Tibial nerve (tissue), 4 donors: ENCODE measurements around the gene ARHGAP6. TPM values are rescaled to one million over a fixed set of nuclear protein-coding genes. Genes with fewer than 3 reads are reported as not detected.

ENCODE experiments used
- DNase-seq, 2 donors: peaks; one replicate each; pipeline ENCODE4 v3.0.0-alpha.2; 2019; ENCODE audit warnings: low spot score in 2 of 2
- H3K27ac ChIP-seq, 4 donors: fragments of 200-600 bp; sonication (generic) in 3 of 4; one replicate each; pipeline ENCODE4 v1.5.1; 2017 to 2019; ENCODE audit warnings: mild to moderate bottlenecking in 1 of 4
- H3K27me3 ChIP-seq, 2 donors: fragments of 200-600 bp; sonication (generic) in 1 of 2; one replicate each; pipeline versions ENCODE4 v1.5.1 to v1.6.0; 2017 to 2019
- H3K36me3 ChIP-seq, 3 donors: fragments of 200-600 bp; sonication (generic); one replicate each; pipeline ENCODE4 v1.5.1; 2018 to 2019
- H3K4me1 ChIP-seq, 4 donors: fragments of 200-600 bp; sonication (generic) in 3 of 4; one replicate each; pipeline ENCODE4 v1.5.1; 2017 to 2019
- H3K4me3 ChIP-seq, 4 donors: fragments of 200-600 bp; sonication (generic) in 3 of 4; one replicate each; pipeline ENCODE4 v1.5.1; 2017 to 2019; ENCODE audit warnings: mild to moderate bottlenecking in 1 of 4, moderate library complexity in 1 of 4
- H3K9me3 ChIP-seq, 4 donors: fragments of 200-600 bp; sonication (generic) in 3 of 4; one replicate each; pipeline ENCODE4 v1.5.1; 2017 to 2019
- CTCF ChIP-seq, 5 experiments: fragments of 200-600 bp in 3 of 5; fragments of 450-650 bp in 2 of 5; sonication (generic) in 3 of 5; IDR thresholded peaks; one replicate each; pipeline ENCODE4 v1.5.1; 2016 to 2019; ENCODE audit warnings: antibody characterized with exemption in 5 of 5, mild to moderate bottlenecking in 3 of 5, moderate library complexity in 2 of 5
- EP300 ChIP-seq, 2 donors: sonication (generic); formaldehyde crosslinking; IDR thresholded peaks; one replicate each; pipeline ENCODE4 v1.6.1; 2017; ENCODE audit warnings: antibody characterized with exemption in 2 of 2, mild to moderate bottlenecking in 1 of 2
- POLR2A ChIP-seq, 2 donors: fragments of 450-650 bp; IDR thresholded peaks; one replicate each; pipeline ENCODE4 v1.6.1; 2017; ENCODE audit warnings: antibody characterized with exemption in 2 of 2, mild to moderate bottlenecking in 2 of 2, moderate library complexity in 2 of 2
- WGBS, 2 donors: methylation state at CpG; one replicate each; pipeline ENCODE4 v1.1.5; 2018; 5-methylcytosine and 5-hydroxymethylcytosine counted together
- total RNA-seq, 4 donors: library from RNA; depleted of rRNA; stranded (reverse); fragments of >200 nt; gene quantifications; one replicate each; pipeline ENCODE4 v1.1.0, GENCODE V29; 2016

The ARHGAP6 gene
- total RNA-seq, 4 donors from 2014 or later, result 16.0 to 51.9 (median 39.3) TPM

- no peak for TF ChIP-seq POLR2A (IDR thresholded peaks at IDR 0.05)
- TF ChIP-seq CTCF (IDR thresholded peaks at IDR 0.05), result no peak
- no peak for TF ChIP-seq EP300 (IDR thresholded peaks at IDR 0.05)
- Histone ChIP-seq H3K27ac (no peak overlapping the region), H3K4me1 (no peaks in the 10 kb centered on the region), H3K9me3 (no peaks in the 10 kb centered on the region), H3K27me3 (no peaks in the 10 kb centered on the region), H3K36me3 (no peaks in the 10 kb centered on the region), H3K4me3 (no peak overlapping the region)
- DNase-seq, result no peak
- WGBS, 2 donors, result 78 to 95% methylated on average over 3 of the region's 3 CpGs
These were observed 186.8 kb downstream of the ARHGAP6 start for GRCh38 chrX:11478911-11479310.

- Histone ChIP-seq H3K27ac (no peak overlapping the region), H3K4me1 (no peaks in the 10 kb centered on the region), H3K36me3 (no peaks in the 10 kb centered on the region), H3K9me3 (no peaks in the 10 kb centered on the region), H3K4me3 (no peak overlapping the region), H3K27me3 (no peaks in the 10 kb centered on the region)
- no peak for DNase-seq
- TF ChIP-seq CTCF (IDR thresholded peaks at IDR 0.05), result no peak
- no peak for TF ChIP-seq POLR2A (IDR thresholded peaks at IDR 0.05)
- no peak for TF ChIP-seq EP300 (IDR thresholded peaks at IDR 0.05)
- WGBS, 2 donors, result 80 to 89% methylated on average over 1 of the region's 1 CpG
These were observed 187.7 kb downstream of the ARHGAP6 start for GRCh38 chrX:11478026-11478425.

GRCh38 chrX:11474576-11474975 is 191.1 kb downstream of the ARHGAP6 start:
- H3K4me1 ChIP-seq, result no peaks in the 10 kb centered on the region
- DNase-seq, result no peak
- no peak overlapping the region for H3K27ac ChIP-seq
- H3K9me3 ChIP-seq, result no peaks in the 10 kb centered on the region
- no peaks in the 10 kb centered on the region for H3K36me3 ChIP-seq
- H3K4me3 ChIP-seq, result no peak overlapping the region
- no peaks in the 10 kb centered on the region for H3K27me3 ChIP-seq
- TF ChIP-seq EP300 (IDR thresholded peaks at IDR 0.05) (no peak), CTCF (IDR thresholded peaks at IDR 0.05) (no peak), POLR2A (IDR thresholded peaks at IDR 0.05) (no peak)

GRCh38 chrX:11474021-11474420 is 191.7 kb downstream of the ARHGAP6 start:
- no peaks in the 10 kb centered on the region for H3K27me3 ChIP-seq
- WGBS, 2 donors, result 77 to 100% methylated on average over 1 of the region's 1 CpG

GRCh38 chrX:11472879-11473278 is 192.8 kb downstream of the ARHGAP6 start:
- Histone ChIP-seq H3K36me3 (no peaks in the 10 kb centered on the region), H3K27ac (peak overlapping the region in 1 of 4 donors; percentile 54), H3K4me1 (no peaks in the 10 kb centered on the region), H3K9me3 (no peaks in the 10 kb centered on the region), H3K27me3 (no peaks in the 10 kb centered on the region), H3K4me3 (no peak overlapping the region)
- peak in 1 of 2 donors; percentile 8 for DNase-seq
- WGBS, 2 donors, result 72 to 76% methylated on average over 3 of the region's 3 CpGs
- TF ChIP-seq EP300 (IDR thresholded peaks at IDR 0.05), result peak; percentile 20 to 23
- no peak for TF ChIP-seq POLR2A (IDR thresholded peaks at IDR 0.05)

More at GRCh38 chrX:11474021-11474420, 191.7 kb downstream of the ARHGAP6 start:
- TF ChIP-seq CTCF (IDR thresholded peaks at IDR 0.05) (no peak), EP300 (IDR thresholded peaks at IDR 0.05) (no peak), POLR2A (IDR thresholded peaks at IDR 0.05) (no peak)
- Histone ChIP-seq H3K9me3 (no peaks in the 10 kb centered on the region), H3K27ac (no peak overlapping the region), H3K4me1 (no peaks in the 10 kb centered on the region), H3K36me3 (no peaks in the 10 kb centered on the region), H3K4me3 (no peak overlapping the region)
- DNase-seq, result no peak

GRCh38 chrX:11472381-11472780 is 193.3 kb downstream of the ARHGAP6 start:
- Histone ChIP-seq H3K36me3 (no peaks in the 10 kb centered on the region), H3K27me3 (no peaks in the 10 kb centered on the region), H3K9me3 (no peaks in the 10 kb centered on the region), H3K4me1 (no peaks in the 10 kb centered on the region), H3K4me3 (no peak overlapping the region), H3K27ac (peak overlapping the region in 1 of 4 donors; percentile 54)
- no peak for DNase-seq
- 65 to 96% methylated on average over 2 of the region's 2 CpGs for WGBS, 2 donors
- TF ChIP-seq CTCF (IDR thresholded peaks at IDR 0.05) (no peak), POLR2A (IDR thresholded peaks at IDR 0.05) (no peak), EP300 (IDR thresholded peaks at IDR 0.05) (no peak)
